Measurements from ENCODE around the gene MYO16.

MYO16 gene

DNA sequence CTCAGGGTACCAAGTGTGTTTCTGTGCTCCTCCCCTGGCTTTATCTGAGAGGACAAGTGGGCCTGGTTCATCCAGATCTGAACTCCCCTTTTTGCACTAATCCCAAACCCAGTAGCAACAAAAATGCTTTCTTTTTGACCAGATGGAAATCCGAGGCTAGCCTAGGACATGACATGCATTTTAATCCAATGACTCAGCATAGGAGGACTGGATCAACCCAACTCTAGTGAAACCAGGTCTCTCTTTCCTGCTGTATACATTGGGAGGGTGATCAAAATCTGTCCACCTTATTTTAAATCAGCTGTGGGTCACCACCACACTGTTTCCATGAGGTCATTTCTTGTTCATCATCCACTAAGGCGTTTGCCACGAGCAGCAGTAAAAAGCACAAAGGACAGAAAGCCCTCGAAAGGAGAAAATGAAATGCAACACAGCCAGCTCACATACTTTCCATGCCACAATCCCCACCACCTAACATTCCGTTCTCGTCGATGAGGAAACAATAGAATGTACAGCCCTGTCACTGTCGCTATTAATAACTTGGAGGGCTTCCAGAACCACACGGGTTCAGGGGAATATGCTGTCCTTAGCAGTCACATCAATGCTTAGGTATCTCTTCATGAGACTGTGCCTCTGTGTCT, 614.0 kb downstream of the MYO16 start:
- peak; percentile 63 for DNase-seq (ENCODE audit: low read depth)

DNA sequence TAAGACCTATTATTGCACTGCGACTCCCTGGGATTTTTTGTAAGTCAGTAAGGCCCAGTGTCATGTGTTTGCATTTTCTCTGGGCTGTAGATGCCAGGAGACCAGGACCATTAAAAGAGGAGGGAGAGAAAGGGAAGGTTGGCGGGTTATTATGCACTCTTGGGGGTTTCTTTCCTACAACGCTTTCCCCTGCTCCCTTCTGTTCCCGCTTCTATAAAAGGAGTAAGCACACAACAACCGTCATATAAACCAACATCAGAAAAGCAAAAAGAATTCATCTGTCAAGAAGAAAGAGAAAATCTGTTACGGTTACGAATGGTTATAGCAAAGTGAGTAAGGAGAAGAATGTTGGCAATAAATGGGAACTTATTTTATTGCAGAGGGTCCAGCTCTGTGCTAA, 615.2 kb downstream of the MYO16 start:
- DNase-seq (ENCODE audit: low read depth) = no peak

DNA sequence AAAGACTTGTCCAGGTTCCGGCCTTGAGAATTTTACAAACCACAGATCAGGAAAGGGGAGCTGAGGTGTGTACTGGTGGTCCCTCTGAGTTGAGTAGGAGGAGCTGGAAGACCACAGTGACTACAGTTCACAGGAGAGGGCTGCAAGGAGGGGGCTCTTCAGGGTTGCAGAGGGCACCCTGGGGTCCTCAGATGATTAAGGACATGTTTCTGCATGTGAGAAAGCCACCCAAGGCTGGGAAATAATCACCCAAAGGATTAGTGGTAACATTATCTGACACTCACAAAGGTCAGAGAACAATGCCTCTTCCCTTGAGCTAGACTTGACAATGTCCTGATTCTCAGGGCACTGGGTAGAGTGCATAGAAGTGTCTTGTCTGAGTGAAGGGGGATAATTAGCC, 616.6 kb downstream of the MYO16 start:
- DNase-seq (ENCODE audit: low read depth) = no peak

DNA sequence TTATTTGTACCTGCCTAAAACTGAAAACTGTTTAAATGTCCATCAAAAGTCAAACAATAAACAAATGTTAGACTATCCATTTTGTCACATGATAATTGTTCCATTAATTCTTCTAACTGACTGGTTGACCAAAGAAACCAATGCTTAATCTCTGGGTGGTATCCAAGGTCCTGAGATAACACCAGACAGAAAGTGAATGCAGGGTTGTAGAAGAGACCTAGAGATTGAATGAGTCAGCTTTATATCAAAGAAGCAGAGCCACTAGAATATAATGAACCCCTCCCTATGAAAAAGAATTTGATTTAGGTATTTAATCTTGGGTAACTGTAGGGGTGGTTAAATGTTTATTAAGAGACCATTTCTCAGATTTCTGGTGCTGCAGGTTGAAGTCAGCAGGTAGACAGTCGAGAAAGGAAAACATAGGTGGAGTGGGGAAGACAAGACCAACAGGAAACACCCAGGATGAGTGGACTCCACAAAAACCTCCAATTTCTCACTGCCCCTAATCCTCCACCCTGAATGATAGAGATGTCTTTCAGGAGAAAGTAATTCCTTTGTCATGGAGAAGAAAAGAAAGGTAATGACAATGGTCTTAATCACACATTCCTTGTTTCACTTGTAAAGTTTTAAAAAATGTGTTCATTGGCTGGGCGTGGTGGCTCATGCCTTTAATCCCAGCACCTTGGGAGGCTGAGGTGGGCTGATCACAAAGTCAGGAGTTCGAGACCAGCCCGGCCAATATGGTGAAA, 620.5 kb downstream of the MYO16 start:
- DNase-seq (ENCODE audit: low read depth) = no peak

GRCh38 chr13:109251956-109252355, 622.5 kb downstream of the MYO16 start:
- no peak for DNase-seq (ENCODE audit: low read depth)

DNA sequence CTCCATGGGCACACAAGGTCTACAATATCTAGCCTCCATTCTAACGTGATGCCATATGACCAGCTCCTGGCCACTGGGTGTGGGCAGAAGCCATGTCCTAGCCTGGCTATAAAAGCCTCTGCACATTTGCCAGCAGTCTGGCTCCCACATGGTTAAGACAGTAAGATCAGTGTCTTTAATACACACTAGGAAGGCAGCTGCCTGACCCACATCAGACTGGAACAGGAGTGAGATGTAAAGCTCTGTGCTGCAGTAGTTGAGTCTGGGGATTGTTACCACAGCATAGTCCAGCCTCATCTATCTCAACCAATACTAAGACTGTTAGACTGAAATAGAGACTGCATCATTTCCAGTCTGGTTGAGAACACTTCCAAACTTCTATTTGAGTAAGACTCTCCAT, 623.9 kb downstream of the MYO16 start:
- no peak for DNase-seq (ENCODE audit: low read depth)

GRCh38 chr13:109254274-109254673, 624.9 kb downstream of the MYO16 start:
- DNase-seq (ENCODE audit: low read depth) = no peak

- DNase-seq (ENCODE audit: low read depth) = no peak
Observed at GRCh38 chr13:109255141-109255856, 625.9 kb downstream of the MYO16 start.

GRCh38 chr13:109256866-109257760, 627.7 kb downstream of the MYO16 start:
- peak; percentile 86 for DNase-seq (ENCODE audit: low read depth)

Data from HS-5 (cell line).